GM18526 (cell line): ENCODE data around the gene CSF1.

Source experiments
- POLR2A ChIP-seq: IDR thresholded peaks from 3 replicates; pipeline ENCODE4 v1.6.1; 2011; ENCODE audit not compliant: insufficient read length; ENCODE audit errors: extremely low read depth

CSF1 gene

DNA sequence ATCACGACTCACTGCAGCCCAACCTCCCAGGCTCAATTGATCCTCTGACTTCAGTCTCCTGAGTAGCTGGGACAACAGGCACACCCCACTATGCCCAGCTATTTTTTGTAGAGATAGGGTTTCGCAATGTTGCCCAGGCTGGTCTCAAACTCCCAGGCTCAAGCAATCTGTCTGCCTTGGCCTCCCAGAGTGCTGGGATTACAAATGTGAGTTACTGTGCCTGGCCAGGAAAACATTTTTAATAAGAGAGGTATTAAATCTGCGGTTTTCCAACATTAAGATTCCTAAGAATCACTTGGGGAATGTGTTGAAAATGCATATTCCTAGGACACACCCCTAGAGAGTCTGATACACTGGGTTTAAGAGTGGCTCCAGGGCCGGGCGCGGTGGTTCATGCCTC is 8.7 kb downstream of the CSF1 start:
- TF ChIP-seq POLR2A: no peak

DNA sequence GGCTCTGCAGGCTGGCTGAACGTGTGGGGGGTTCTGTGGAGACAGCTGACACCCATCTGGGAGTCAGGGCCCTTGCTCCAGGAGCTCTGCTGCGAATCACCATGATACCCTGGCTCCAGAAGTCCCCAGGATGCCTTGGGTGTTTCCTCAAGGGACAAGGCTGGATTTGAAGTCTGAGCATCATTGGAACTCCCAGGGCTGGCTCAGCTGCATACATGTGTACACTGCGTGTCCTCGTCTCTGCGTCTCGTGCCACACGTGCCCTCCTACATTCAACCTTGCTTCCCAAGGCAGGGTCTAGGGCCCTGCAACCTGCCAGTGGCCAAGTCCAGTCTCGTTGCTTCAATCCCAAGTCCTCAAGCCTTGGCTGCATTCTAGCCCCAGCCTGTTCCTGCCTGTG is 11.7 kb downstream of the CSF1 start:
- TF ChIP-seq POLR2A: no peak

DNA sequence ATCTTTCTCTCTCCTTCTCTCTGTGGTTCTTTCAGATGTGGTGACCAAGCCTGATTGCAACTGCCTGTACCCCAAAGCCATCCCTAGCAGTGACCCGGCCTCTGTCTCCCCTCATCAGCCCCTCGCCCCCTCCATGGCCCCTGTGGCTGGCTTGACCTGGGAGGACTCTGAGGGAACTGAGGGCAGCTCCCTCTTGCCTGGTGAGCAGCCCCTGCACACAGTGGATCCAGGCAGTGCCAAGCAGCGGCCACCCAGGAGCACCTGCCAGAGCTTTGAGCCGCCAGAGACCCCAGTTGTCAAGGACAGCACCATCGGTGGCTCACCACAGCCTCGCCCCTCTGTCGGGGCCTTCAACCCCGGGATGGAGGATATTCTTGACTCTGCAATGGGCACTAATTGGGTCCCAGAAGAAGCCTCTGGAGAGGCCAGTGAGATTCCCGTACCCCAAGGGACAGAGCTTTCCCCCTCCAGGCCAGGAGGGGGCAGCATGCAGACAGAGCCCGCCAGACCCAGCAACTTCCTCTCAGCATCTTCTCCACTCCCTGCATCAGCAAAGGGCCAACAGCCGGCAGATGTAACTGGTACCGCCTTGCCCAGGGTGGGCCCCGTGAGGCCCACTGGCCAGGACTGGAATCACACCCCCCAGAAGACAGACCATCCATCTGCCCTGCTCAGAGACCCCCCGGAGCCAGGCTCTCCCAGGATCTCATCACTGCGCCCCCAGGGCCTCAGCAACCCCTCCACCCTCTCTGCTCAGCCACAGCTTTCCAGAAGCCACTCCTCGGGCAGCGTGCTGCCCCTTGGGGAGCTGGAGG is 12.7 kb downstream of the CSF1 start:
- no peak for TF ChIP-seq POLR2A

DNA sequence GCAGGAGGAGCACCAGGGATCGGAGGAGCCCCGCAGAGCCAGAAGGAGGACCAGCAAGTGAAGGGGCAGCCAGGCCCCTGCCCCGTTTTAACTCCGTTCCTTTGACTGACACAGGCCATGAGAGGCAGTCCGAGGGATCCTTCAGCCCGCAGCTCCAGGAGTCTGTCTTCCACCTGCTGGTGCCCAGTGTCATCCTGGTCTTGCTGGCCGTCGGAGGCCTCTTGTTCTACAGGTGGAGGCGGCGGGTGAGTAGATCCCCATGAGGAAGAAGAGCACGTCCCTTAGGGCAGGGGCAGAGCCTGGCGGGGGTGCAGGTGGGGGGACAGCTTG is 13.3 kb downstream of the CSF1 start:
- TF ChIP-seq POLR2A: no peak

DNA sequence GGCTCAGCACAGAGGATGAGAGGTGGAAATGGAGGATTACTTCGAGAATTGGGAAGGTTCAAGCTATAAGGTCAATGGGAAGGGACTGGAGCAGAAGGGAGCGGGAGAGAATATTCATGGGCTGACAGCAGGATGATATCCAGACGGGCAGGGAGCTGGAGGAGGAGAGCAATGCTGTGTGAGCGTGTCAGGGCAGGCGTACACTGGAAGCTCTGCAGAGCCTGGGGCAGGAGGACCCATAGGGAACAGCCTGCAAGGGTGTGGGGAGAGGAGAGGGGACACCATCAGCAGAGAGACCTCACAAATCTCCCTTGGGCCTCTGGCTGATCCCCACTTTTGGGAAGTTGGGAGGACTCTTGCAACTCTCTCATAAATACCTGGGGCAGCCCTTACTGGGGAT is 13.7 kb downstream of the CSF1 start:
- no peak for TF ChIP-seq POLR2A

DNA sequence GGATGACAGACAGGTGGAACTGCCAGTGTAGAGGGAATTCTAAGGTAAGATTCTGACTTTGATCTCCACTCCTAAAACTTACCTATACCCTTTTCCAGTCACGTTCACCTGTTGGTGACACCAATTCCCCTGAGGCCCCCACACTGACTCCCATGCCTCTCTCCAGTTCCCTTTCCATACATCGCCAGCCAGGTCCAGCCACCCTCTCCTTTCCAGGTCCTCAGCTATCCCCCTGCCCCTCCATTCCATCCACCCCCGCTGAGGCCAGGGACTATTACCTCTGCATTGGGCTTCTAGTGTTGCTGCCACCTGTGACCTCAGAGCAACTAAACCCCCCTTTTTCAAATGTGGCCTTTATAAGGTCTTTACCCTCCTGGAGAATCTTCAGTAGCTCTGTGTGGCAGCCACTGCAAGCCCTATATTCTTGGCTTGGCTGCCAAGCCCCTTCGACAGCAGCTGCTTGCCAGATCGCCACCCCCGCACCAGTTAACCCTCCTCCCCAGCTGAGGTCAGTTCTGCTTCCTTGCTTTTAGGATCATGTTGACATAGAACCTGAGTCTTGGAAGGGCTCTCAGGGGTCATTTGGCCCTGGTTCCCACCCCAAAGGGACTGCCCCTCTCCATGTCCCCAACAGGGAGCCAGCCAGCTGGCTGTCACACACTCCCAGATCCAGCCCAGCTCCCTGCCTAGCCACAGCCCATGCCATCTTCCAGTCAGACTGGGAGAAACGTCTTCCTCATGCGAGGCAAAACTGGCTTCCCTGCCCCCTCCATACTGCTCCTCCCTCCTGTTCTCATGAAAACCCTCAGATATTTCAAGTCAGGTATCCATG is 14.7 kb downstream of the CSF1 start:
- TF ChIP-seq POLR2A: no peak

DNA sequence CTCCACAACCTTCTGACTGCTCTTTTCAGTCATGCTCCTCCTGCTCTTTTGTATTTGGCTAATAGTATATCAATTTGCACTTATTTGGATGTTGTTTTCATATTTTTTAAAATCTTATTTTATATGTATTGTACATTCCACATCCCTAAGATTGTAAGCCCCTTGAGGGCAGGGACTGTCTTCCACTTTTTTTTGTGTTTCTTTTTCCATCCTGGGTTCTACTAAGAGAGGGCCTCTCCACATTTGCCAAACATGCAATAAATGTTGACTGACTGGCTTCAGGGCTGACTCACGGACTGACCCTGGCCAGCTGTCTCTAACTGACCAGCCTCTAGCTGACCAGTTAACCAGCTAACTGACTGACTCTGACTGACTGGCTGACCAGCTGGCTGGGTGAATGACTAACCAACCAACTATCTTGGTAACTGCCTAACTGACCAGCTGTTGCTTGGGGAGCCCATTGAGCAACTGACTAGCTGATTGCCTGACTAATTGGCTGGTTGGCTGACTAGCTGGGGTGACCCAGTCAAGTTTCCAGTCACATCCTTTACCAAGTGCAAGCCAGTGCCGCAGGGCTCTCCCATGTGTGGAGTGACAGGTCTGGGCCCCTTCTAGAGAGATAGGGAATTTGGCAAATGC is 16.1 kb downstream of the CSF1 start:
- no peak for TF ChIP-seq POLR2A

DNA sequence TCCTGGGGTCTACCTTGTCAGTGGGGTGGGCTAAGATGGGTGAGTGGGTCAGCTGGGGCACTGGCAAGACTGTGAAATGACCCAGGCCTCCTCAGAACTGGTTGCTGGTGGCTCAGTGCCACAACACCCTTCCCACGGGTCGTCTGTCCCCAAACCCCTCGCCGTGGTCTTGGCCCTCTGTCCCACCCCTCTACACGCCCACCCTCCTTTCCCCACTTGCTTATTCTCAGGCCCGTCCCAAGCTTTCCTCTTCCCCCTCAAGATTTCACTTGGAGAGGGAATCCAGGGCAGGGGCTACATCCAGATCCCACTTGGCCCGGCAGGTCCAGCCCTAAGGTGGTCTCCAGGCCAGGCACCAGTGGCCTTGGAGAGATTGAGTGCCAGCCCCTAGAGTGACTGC is 16.7 kb downstream of the CSF1 start:
- no peak for TF ChIP-seq POLR2A

DNA sequence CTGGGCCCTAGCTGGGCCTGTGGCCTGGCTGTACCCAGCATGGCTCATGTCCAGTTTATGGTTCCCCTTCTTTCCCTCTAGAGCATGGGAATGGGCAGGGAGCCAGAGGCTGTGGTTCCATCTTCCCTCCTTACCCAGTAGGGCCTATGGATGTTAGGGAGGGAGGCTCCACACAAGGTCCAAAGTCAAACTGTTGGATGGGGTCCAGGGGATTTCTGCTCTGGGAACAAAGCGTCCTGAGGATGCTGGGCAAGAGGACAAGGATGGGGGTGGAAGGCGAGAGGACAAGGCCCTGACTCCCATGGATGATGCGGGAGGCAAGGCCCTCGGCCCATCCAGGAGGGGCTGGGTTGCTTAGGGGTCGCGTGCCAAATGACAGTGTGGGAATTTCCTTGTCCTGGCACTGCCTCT is 17.3 kb downstream of the CSF1 start:
- TF ChIP-seq POLR2A: no peak

DNA sequence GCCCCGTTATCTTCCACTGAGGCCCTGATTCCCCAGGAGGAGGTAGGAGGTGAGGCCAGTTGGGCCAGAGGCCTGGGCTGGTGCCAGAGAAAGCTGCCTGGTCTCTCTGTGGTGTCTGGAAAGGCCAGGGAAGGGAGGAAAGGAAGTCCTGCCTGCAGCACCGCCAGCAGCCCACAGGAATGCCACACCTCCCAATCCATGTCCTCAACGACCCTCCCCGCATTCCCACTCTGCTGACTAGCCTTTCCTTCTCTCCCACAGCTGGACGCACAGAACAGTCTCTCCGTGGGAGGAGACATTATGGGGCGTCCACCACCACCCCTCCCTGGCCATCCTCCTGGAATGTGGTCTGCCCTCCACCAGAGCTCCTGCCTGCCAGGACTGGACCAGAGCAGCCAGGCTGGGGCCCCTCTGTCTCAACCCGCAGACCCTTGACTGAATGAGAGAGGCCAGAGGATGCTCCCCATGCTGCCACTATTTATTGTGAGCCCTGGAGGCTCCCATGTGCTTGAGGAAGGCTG is 18.0 kb downstream of the CSF1 start:
- TF ChIP-seq POLR2A: no peak

DNA sequence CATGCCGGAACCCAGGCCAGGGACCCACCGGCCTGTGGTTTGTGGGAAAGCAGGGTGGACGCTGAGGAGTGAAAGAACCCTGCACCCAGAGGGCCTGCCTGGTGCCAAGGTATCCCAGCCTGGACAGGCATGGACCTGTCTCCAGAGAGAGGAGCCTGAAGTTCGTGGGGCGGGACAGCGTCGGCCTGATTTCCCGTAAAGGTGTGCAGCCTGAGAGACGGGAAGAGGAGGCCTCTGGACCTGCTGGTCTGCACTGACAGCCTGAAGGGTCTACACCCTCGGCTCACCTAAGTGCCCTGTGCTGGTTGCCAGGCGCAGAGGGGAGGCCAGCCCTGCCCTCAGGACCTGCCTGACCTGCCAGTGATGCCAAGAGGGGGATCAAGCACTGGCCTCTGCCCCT is 18.5 kb downstream of the CSF1 start:
- TF ChIP-seq POLR2A: no peak

DNA sequence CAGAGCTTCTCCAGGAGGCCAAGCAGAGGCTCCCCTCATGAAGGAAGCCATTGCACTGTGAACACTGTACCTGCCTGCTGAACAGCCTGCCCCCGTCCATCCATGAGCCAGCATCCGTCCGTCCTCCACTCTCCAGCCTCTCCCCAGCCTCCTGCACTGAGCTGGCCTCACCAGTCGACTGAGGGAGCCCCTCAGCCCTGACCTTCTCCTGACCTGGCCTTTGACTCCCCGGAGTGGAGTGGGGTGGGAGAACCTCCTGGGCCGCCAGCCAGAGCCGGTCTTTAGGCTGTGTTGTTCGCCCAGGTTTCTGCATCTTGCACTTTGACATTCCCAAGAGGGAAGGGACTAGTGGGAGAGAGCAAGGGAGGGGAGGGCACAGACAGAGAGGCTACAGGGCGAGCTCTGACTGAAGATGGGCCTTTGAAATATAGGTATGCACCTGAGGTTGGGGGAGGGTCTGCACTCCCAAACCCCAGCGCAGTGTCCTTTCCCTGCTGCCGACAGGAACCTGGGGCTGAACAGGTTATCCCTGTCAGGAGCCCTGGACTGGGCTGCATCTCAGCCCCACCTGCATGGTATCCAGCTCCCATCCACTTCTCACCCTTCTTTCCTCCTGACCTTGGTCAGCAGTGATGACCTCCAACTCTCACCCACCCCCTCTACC is 19.1 kb downstream of the CSF1 start:
- TF ChIP-seq POLR2A: no peak

DNA sequence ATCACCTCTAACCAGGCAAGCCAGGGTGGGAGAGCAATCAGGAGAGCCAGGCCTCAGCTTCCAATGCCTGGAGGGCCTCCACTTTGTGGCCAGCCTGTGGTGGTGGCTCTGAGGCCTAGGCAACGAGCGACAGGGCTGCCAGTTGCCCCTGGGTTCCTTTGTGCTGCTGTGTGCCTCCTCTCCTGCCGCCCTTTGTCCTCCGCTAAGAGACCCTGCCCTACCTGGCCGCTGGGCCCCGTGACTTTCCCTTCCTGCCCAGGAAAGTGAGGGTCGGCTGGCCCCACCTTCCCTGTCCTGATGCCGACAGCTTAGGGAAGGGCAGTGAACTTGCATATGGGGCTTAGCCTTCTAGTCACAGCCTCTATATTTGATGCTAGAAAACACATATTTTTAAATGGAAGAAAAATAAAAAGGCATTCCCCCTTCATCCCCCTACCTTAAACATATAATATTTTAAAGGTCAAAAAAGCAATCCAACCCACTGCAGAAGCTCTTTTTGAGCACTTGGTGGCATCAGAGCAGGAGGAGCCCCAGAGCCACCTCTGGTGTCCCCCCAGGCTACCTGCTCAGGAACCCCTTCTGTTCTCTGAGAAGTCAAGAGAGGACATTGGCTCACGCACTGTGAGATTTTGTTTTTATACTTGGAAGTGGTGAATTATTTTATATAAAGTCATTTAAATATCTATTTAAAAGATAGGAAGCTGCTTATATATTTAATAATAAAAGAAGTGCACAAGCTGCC is 19.8 kb downstream of the CSF1 start:
- no peak for TF ChIP-seq POLR2A

DNA sequence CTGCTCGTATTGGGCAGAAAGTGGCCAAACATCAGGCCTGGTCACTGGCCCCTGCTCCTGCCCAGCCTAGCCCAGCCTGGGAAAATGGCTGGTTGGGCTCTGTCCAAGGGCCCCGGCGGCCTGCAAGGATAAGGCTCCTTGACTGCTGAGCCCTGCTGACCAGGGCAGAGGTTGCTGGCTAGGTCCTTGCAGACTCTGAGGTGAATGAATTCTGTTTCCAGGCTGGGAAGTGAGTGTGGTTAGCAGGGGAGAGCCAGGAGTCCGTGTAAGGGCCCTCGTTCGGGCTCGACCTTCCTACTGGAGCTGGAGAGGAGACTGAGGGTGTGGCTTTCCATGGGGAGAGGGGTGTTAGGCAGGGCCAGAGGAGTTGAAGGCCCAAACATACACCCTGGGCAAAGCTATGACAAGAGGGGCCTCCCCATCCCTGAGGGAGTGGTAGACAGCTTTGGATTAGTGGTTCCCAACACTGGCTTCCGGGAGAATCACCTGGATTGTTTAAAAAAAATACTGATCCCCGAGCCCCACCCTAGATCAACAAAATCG is 20.6 kb downstream of the CSF1 start:
- TF ChIP-seq POLR2A: no peak
